ENCODE data around the gene CCR3.

GRCh38 chr3:46213201-46213600, 29.1 kb upstream of the CCR3 start:
- no peak for TF ChIP-seq CTCF (IDR thresholded peaks at IDR 0.05)
- no peak for TF ChIP-seq SIN3A (IDR thresholded peaks at IDR 0.05; ENCODE audit: borderline replicate concordance, insufficient read depth, low read depth, low read length)
- TF ChIP-seq POLR2AphosphoS5 (IDR thresholded peaks at IDR 0.05; ENCODE audit: low read depth, low read length) = no peak

Measured in Panc1 (cell line).